Pancreas (tissue), 10 donors: Measurements from ENCODE around the gene CPED1. TPM values are rescaled to one million over a fixed set of nuclear protein-coding genes. Genes with fewer than 3 reads are reported as not detected.

ENCODE experiments used
- ATAC-seq, 4 donors: fragments of 200-7000 bp; cut with Tn5 transposase; one replicate each; pipeline versions ENCODE4 v1.8.0 to v1.9.1; 2020; ENCODE audit warnings: mild to moderate bottlenecking in 4 of 4, moderate library complexity in 4 of 4
- DNase-seq, 6 donors: peaks; one replicate each; pipeline ENCODE4 v3.0.0-alpha.2; 2020
- FAIRE-seq: peaks from 2 replicates; lab custom pipeline; 2012; peaks lifted over from hg19 to GRCh38; lab: Jason Lieb, UNC
- H3K27ac ChIP-seq, 4 donors: fragments of 200-600 bp; sonication (generic); 1 replicate in 3 of 4; 2 replicates in 1 of 4; pipeline versions ENCODE4 v1.5.0 to v1.8.0; 2020
- H3K27me3 ChIP-seq, 4 donors: fragments of 200-600 bp; one replicate each; pipeline ENCODE4 v1.8.0; 2021
- H3K36me3 ChIP-seq, 3 donors: fragments of 200-600 bp; sonication (generic) in 1 of 3; one replicate each; pipeline versions ENCODE4 v1.5.0 to v1.8.0; 2020 to 2021
- H3K4me1 ChIP-seq, 3 donors: fragments of 200-600 bp; one replicate each; pipeline ENCODE4 v1.8.0; 2021
- H3K4me3 ChIP-seq, 4 donors: fragments of 200-600 bp; sonication (generic) in 2 of 4; one replicate each; pipeline versions ENCODE4 v1.5.0 to v1.8.0; 2020 to 2021
- H3K9me3 ChIP-seq, 4 donors: fragments of 200-600 bp; one replicate each; pipeline ENCODE4 v1.8.0; 2021
- WGBS, 2 donors: extraction: QIAGEN DNeasy Blood & Tissue Kit; methylation state at CpG; one replicate each; pipeline ENCODE4 v1.1.7; 2013; 5-methylcytosine and 5-hydroxymethylcytosine counted together
- intact Hi-C, 3 donors: fragments of 100-400 bp; cut with DNase I; formaldehyde crosslinking; loops; one replicate each; pipeline versions ENCODE4 v1.11.1 to v1.14.2; 2022
- polyA plus RNA-seq, 2 donors: library from polyadenylated mRNA; stranded (reverse); fragments of 200-250 nt; gene quantifications; one replicate each; pipeline ENCODE4 v1.2.3, GENCODE V29; 2013
- total RNA-seq, 6 donors: library from RNA; stranded (reverse); fragmentation: NEBNext Ultra II Directional in 4 of 6; extraction: Animal tissue kit (Norgen Biotek cat#: 25700) in 4 of 6; gene quantifications; one replicate each; pipeline versions ENCODE4 v1.2.1 to v1.2.4, GENCODE V29; 2021 to 2023
- TF ChIP-seq, protein P1 (sequence below), 4 donors: fragments of 200-600 bp; sonication (generic) in 3 of 4; IDR thresholded peaks; one replicate each; pipeline versions ENCODE4 v1.5.0 to v1.8.0; 2021; ENCODE audit warnings: antibody characterized with exemption in 4 of 4
- donor health status: healthy with polysubstance abuse.
- donor health status: DM: no; HTN: no; CAD: no; lungs with moderate emphysema.
- donor health status: DM: no; HTN: no; CAD: no.
- donor health status: control.
- donor health status: control.
- donor health status: Bipolar disorder and iron deficiency.
- donor health status: DM: yes; HTN: yes; CAD: no.
- donor health status: DM: no; HTN: no; CAD: no.
- donor health status: DM: no; HTN: no; CAD: no.
- donor health status: DM: yes; HTN: yes; CAD: no.

The CPED1 gene
- total and polyA plus RNA-seq, 8 donors, result 0.57 to 6.1 (median 1.3) TPM

DNA sequence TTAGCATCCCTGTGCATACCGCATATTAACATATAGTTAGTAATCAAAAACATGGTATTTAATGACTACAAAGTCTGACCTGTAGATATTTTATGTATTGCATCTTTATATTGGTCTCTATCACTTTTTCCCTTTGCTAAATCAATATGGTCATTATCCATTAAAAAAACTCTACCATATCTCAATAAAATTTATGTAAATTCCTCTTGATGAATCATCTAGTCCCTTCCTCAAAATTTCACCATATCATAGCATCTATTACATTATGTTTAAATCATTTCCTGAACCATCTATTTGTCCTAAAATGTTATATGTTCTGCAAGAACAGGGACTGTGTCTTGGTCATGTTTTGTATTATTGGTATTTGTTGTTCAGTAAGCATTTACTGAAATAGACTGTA lies 45.6 kb upstream of the CPED1 start:
- Histone ChIP-seq H3K27me3 (no peaks in the 10 kb centered on the region), H3K36me3 (no peaks in the 10 kb centered on the region), H3K27ac (no peak overlapping the region), H3K4me1 (peaks cover 0 to 3% (median 3%) of the 10 kb centered on the region in 3 donors), H3K4me3 (no peak overlapping the region), H3K9me3 (no peaks in the 10 kb centered on the region)
- DNase-seq (no peak), FAIRE-seq (no peak), ATAC-seq (no peak)
- TF ChIP-seq, protein P1, sequence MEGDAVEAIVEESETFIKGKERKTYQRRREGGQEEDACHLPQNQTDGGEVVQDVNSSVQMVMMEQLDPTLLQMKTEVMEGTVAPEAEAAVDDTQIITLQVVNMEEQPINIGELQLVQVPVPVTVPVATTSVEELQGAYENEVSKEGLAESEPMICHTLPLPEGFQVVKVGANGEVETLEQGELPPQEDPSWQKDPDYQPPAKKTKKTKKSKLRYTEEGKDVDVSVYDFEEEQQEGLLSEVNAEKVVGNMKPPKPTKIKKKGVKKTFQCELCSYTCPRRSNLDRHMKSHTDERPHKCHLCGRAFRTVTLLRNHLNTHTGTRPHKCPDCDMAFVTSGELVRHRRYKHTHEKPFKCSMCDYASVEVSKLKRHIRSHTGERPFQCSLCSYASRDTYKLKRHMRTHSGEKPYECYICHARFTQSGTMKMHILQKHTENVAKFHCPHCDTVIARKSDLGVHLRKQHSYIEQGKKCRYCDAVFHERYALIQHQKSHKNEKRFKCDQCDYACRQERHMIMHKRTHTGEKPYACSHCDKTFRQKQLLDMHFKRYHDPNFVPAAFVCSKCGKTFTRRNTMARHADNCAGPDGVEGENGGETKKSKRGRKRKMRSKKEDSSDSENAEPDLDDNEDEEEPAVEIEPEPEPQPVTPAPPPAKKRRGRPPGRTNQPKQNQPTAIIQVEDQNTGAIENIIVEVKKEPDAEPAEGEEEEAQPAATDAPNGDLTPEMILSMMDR (IDR thresholded peaks at IDR 0.05), result no peak
- 89 to 98% methylated on average over 1 of the region's 1 CpG for WGBS, 2 donors
- intact Hi-C loops, result loop anchor here in 2 of 3 donors (5.0 to 10.0 kb wide), 2 partner anchors 141 to 148 kb away; no protein-coding TSS in a partner anchor

DNA sequence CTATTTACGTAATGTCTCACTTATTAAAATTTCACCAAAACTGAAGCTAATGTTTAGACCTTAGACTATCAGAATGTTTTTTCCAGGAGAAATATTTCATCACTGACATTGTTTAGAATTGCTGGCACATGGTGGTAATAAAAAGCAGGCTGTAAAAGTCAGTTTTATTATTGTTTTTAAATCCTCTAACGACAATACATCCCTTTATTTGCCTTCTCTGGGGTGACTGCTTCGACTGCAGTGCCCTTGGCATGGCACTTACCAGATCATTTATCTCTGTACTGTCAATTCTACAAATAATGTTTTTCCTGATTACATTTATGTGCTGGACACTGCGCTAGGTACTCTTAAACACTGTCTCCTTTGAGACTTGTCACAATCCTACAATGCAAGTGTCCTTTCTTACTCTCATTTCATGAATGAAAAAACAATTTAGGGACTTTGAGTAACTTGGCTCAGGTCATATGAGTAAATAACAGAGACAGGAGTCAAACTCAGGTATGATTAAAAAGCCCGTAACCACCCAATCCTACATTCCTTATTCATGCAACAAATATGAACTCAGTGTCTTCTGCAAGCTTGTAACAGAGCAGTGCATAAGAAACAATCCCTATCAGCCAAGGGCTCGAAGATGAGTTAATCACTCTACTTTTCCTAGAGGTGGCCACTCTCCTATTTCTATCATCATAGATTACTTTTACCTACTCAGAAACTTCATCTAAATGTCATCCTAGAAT lies 43.5 kb upstream of the CPED1 start:
- TF ChIP-seq, protein P1 (IDR thresholded peaks at IDR 0.05), result no peak
- H3K27me3 ChIP-seq, result no peaks in the 10 kb centered on the region
- no peaks in the 10 kb centered on the region for H3K36me3 ChIP-seq
- FAIRE-seq (no peak), DNase-seq (peak in 1 of 6 donors; percentile 14), ATAC-seq (peak; percentile 28 to 81 (median 73))
- H3K9me3 ChIP-seq, result no peaks in the 10 kb centered on the region
- 23 to 25% methylated on average over 6 of the region's 6 CpGs for WGBS, 2 donors
- H3K27ac ChIP-seq, result no peak overlapping the region
- H3K4me3 ChIP-seq, result no peak overlapping the region
- intact Hi-C loops, result loop anchor here in 2 of 3 donors (5.0 to 10.0 kb wide), 2 partner anchors 143 to 150 kb away; no protein-coding TSS in a partner anchor
- peaks cover 0 to 7% (median 3%) of the 10 kb centered on the region in 3 donors for H3K4me1 ChIP-seq

DNA sequence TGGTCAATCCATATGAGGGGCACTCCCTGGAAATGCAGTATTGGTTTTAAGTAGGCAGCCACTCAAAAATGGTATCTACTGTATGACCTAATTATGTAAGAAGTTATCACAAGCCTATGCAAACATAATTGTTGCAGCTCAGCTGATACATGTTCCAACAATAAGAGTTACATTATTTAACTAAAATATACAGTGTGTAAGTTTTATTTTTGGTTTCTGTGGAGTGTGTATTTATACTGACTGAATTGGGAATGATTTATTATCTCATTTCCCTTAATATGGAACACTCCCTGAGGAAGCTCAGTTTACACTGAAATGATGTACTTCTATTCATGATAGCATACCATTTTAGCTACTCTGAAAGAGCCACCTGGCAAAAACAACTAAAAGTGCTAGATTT lies 40.5 kb upstream of the CPED1 start:
- H3K27ac ChIP-seq, result no peak overlapping the region
- intact Hi-C loops, result loop anchor here in 1 of 3 donors (10.0 kb wide), 1 partner anchor 153 kb away; no protein-coding TSS in a partner anchor
- H3K4me3 ChIP-seq, result no peak overlapping the region
- FAIRE-seq (no peak), DNase-seq (no peak), ATAC-seq (no peak)
- H3K9me3 ChIP-seq, result no peaks in the 10 kb centered on the region
- no peaks in the 10 kb centered on the region for H3K36me3 ChIP-seq
- TF ChIP-seq, protein P1 (IDR thresholded peaks at IDR 0.05), result no peak
- H3K4me1 ChIP-seq, result peaks cover 8 to 20% (median 18%) of the 10 kb centered on the region in 3 donors
- no peaks in the 10 kb centered on the region for H3K27me3 ChIP-seq

DNA sequence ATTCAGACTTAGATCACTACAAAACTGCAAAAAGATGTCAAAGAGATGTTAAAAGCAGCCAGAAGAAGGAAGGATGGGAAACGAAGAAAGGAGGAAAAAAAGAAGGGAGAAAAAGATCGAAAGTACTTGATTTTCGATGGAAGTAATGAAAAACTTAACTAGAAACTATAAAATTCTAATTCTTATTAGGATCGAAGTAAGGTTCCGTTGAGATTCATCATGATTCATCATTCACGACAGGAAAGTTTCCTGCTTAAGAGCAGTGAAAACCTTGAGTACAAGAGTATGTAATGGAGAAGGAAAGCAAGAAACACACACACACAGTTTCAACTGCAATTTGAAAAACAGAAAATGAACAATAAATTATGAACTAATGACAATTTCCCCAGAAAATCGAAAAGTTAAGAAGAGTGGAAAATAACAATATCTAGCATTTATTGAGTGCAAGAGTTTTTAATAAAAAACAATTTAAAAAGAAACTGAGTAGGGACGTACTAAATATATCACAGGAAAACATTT lies 39.1 kb upstream of the CPED1 start:
- no peak for DNase-seq
- H3K9me3 ChIP-seq, result no peaks in the 10 kb centered on the region
- TF ChIP-seq, protein P1 (IDR thresholded peaks at IDR 0.05), result no peak
- peaks cover 0 to 7% (median 0%) of the 10 kb centered on the region in 3 donors for H3K36me3 ChIP-seq
- no peak for FAIRE-seq
- H3K4me1 ChIP-seq, result peaks cover 8 to 18% (median 18%) of the 10 kb centered on the region in 3 donors
- intact Hi-C loops, result loop anchor here in 1 of 3 donors (10.0 kb wide), 1 partner anchor 155 kb away; no protein-coding TSS in a partner anchor
- no peak overlapping the region for H3K27ac ChIP-seq
- no peak for ATAC-seq
- WGBS, 2 donors, result 37 to 44% methylated on average over 8 of the region's 8 CpGs
- H3K27me3 ChIP-seq, result no peaks in the 10 kb centered on the region
- peak overlapping the region in 3 of 4 donors; percentile 22 to 62 (median 54) for H3K4me3 ChIP-seq
